Measurements from ENCODE around the gene UNC5B. TPM values are rescaled to one million over a fixed set of nuclear protein-coding genes. Genes with fewer than 3 reads are reported as not detected.

UNC5B gene
- total RNA-seq, 4 donors from 2014 or later = 3.4 to 5.2 (median 3.9) TPM

- ATAC-seq (ENCODE audit: low FRiP score) (no peak), DNase-seq (ENCODE audit: low spot score) (no peak)
- TF ChIP-seq CTCF (IDR thresholded peaks at IDR 0.05) = no peak
Observed at GRCh38 chr10:71343392-71343773, 131.0 kb downstream of the UNC5B start.

- no peak for TF ChIP-seq CTCF (IDR thresholded peaks at IDR 0.05)
- ATAC-seq (ENCODE audit: low FRiP score) = no peak
- no peak for DNase-seq (ENCODE audit: low spot score)
Observed at GRCh38 chr10:71344154-71344925, 132.0 kb downstream of the UNC5B start.

- ATAC-seq (ENCODE audit: low FRiP score) (no peak), DNase-seq (ENCODE audit: low spot score) (no peak)
- no peak for TF ChIP-seq CTCF (IDR thresholded peaks at IDR 0.05)
Observed at GRCh38 chr10:71344993-71345480, 132.7 kb downstream of the UNC5B start.

GRCh38 chr10:71345694-71346093 lies 133.3 kb downstream of the UNC5B start:
- DNase-seq (ENCODE audit: low spot score) (no peak), ATAC-seq (ENCODE audit: low FRiP score) (no peak)
- no peak for TF ChIP-seq CTCF (IDR thresholded peaks at IDR 0.05)

- no peak for ATAC-seq (ENCODE audit: low FRiP score)
- no peak for DNase-seq (ENCODE audit: low spot score)
- TF ChIP-seq CTCF (IDR thresholded peaks at IDR 0.05) = no peak
Observed at GRCh38 chr10:71346731-71347130, 134.4 kb downstream of the UNC5B start.

- no peak for ATAC-seq (ENCODE audit: low FRiP score)
- DNase-seq (ENCODE audit: low spot score) = no peak
- no peak for TF ChIP-seq CTCF (IDR thresholded peaks at IDR 0.05)
Observed at GRCh38 chr10:71347587-71348395, 135.4 kb downstream of the UNC5B start.

Measured in omental fat pad (tissue), 4 donors.